D721Med (cell line): ENCODE data around the gene ANO1.

Experiments used
- DNase-seq: peaks from one replicate; pipeline ENCODE4 v3.0.0; 2011; ENCODE audit warnings: low spot score; ENCODE audit not compliant: insufficient read length
- FAIRE-seq: peaks from 2 replicates; lab custom pipeline; 2011; peaks lifted over from hg19 to GRCh38; lab: Jason Lieb, UNC
- CTCF ChIP-seq: IDR thresholded peaks from 2 replicates; pipeline ENCODE4 v1.5.1; 2012; ENCODE audit warnings: mild to moderate bottlenecking, control low read depth; ENCODE audit not compliant: insufficient read depth; ENCODE audit errors: missing control alignments

Gene ANO1

GRCh38 chr11:70078095-70078780 is at the start of gene ANO1:
ANO1 (plus strand) TSS chr11:70078317; CDS start chr11:70078607, 290 bp downstream.
- FAIRE-seq (no peak), DNase-seq (no peak)
- TF ChIP-seq CTCF = no peak

GRCh38 chr11:70029115-70029860 is 48.8 kb upstream of the ANO1 start:
- TF ChIP-seq CTCF = no peak
- DNase-seq (no peak), FAIRE-seq (no peak)

- TF ChIP-seq CTCF = no peak
- DNase-seq (no peak), FAIRE-seq (no peak)
Observed at GRCh38 chr11:70029861-70030380, 48.2 kb upstream of the ANO1 start.

- DNase-seq = no peak
Observed at GRCh38 chr11:70030412-70030811, 47.7 kb upstream of the ANO1 start.

GRCh38 chr11:70031631-70032469 is 46.3 kb upstream of the ANO1 start:
- no peak for TF ChIP-seq CTCF
- no peak for FAIRE-seq
- DNase-seq = no peak

More at GRCh38 chr11:70030412-70030811, 47.7 kb upstream of the ANO1 start:
- FAIRE-seq = no peak
- TF ChIP-seq CTCF = no peak

- FAIRE-seq (no peak), DNase-seq (no peak)
- TF ChIP-seq CTCF = no peak
Observed at GRCh38 chr11:70032470-70032795, 45.7 kb upstream of the ANO1 start.
